Parathyroid adenoma (tissue), 2 donors: ENCODE results near the gene CXCL9.
"Not testable (repeated sequence)": the region's sequence is repeated elsewhere in the genome, so short reads cannot be mapped to it uniquely, and the experiment has no call there.

Experiments used
- H2AFZ ChIP-seq: fragments of 300-600 bp; sonication (generic); one replicate; pipeline ENCODE4 v1.7.0; 2017; ENCODE audit warnings: antibody characterized with exemption, mild to moderate bottlenecking
- H3K27ac ChIP-seq: fragments of 300-600 bp; sonication (generic); one replicate; pipeline ENCODE4 v1.7.0; 2017
- H3K27me3 ChIP-seq: fragments of 300-600 bp; sonication (generic); one replicate; pipeline ENCODE4 v1.7.0; 2017; ENCODE audit warnings: low read length; ENCODE audit not compliant: control insufficient read depth, insufficient read depth
- H3K36me3 ChIP-seq: fragments of 300-600 bp; sonication (generic); one replicate; pipeline ENCODE4 v1.7.0; 2017; ENCODE audit warnings: low read length; ENCODE audit not compliant: control insufficient read depth, insufficient read depth
- H3K4me1 ChIP-seq: fragments of 300-600 bp; sonication (generic); one replicate; pipeline ENCODE4 v1.7.0; 2017; ENCODE audit warnings: control low read depth
- H3K4me2 ChIP-seq: fragments of 300-600 bp; sonication (generic); one replicate; pipeline ENCODE4 v1.7.0; 2017; ENCODE audit warnings: low read length
- H3K4me3 ChIP-seq: fragments of 300-600 bp; sonication (generic); one replicate; pipeline ENCODE4 v1.7.0; 2017; ENCODE audit warnings: low read depth, low read length
- H3K79me2 ChIP-seq: fragments of 300-600 bp; sonication (generic); one replicate; pipeline ENCODE4 v1.7.0; 2017; ENCODE audit warnings: control low read depth
- H3K9ac ChIP-seq: fragments of 300-600 bp; sonication (generic); one replicate; pipeline ENCODE4 v1.7.0; 2017; ENCODE audit warnings: mild to moderate bottlenecking
- H3K9me3 ChIP-seq: fragments of 300-600 bp; sonication (generic); one replicate; pipeline ENCODE4 v1.7.0; 2017; ENCODE audit warnings: low read length; ENCODE audit not compliant: control insufficient read depth
- CTCF ChIP-seq: fragments of 300-600 bp; sonication (generic); IDR thresholded peaks from one replicate; pipeline ENCODE4 v1.7.0; 2017; ENCODE audit warnings: antibody characterized with exemption, mild to moderate bottlenecking
- donor health status: primary hyperparathyroidism.

The CXCL9 gene

GRCh38 chr4:76007089-76007862 lies at the start of gene CXCL9:
Gene CXCL9, minus strand, starts transcription at chr4:76007509. Its CDS starts 60 bp downstream, at chr4:76007449.
- H3K27me3 ChIP-seq = no peaks in the 10 kb centered on the region
- no peak within 1 kb of the TSS for H3K4me2 ChIP-seq
- no peaks in the 10 kb centered on the region for H3K9me3 ChIP-seq
- no peaks in the 10 kb centered on the region for H3K36me3 ChIP-seq
- no peak within 1 kb of the TSS for H3K27ac ChIP-seq
- H3K79me2 ChIP-seq = no peaks in the 10 kb centered on the region
- no peak within 1 kb of the TSS for H3K9ac ChIP-seq
- H2AFZ ChIP-seq = no peak within 1 kb of the TSS
- TF ChIP-seq CTCF = no peak
- H3K4me3 ChIP-seq = no peak within 1 kb of the TSS
- H3K4me1 ChIP-seq = no peaks in the 10 kb centered on the region

- no peaks in the 10 kb centered on the region for H3K36me3 ChIP-seq
- H3K9me3 ChIP-seq = no peaks in the 10 kb centered on the region
- no peak overlapping the region for H2AFZ ChIP-seq
- no peak overlapping the region for H3K4me2 ChIP-seq
- H3K4me3 ChIP-seq = no peak overlapping the region
- TF ChIP-seq CTCF = no peak
- no peak overlapping the region for H3K9ac ChIP-seq
- no peaks in the 10 kb centered on the region for H3K79me2 ChIP-seq
- no peaks in the 10 kb centered on the region for H3K27me3 ChIP-seq
- H3K27ac ChIP-seq = no peak overlapping the region
- no peaks in the 10 kb centered on the region for H3K4me1 ChIP-seq
These were observed 48.1 kb upstream of the CXCL9 start for GRCh38 chr4:76055421-76055820.

- Histone ChIP-seq H3K36me3 (no peaks in the 10 kb centered on the region), H3K9me3 (no peaks in the 10 kb centered on the region), H3K4me3 (no peak overlapping the region), H3K27me3 (no peaks in the 10 kb centered on the region), H3K9ac (no peak overlapping the region), H3K4me2 (no peak overlapping the region), H2AFZ (no peak overlapping the region), H3K79me2 (no peaks in the 10 kb centered on the region), H3K4me1 (no peaks in the 10 kb centered on the region), H3K27ac (no peak overlapping the region)
- no peak for TF ChIP-seq CTCF
These were observed 47.7 kb upstream of the CXCL9 start for GRCh38 chr4:76055016-76055415.

- Histone ChIP-seq H3K4me2 (no peak overlapping the region), H3K79me2 (no peaks in the 10 kb centered on the region), H3K4me3 (no peak overlapping the region), H3K27me3 (no peaks in the 10 kb centered on the region), H3K36me3 (no peaks in the 10 kb centered on the region), H3K27ac (no peak overlapping the region), H3K9ac (no peak overlapping the region), H3K4me1 (no peaks in the 10 kb centered on the region), H3K9me3 (no peaks in the 10 kb centered on the region), H2AFZ (no peak overlapping the region)
- no peak for TF ChIP-seq CTCF
These were observed 46.4 kb upstream of the CXCL9 start for GRCh38 chr4:76053730-76054129.

- not testable (repeated sequence) for H3K4me3 ChIP-seq, H3K4me2 ChIP-seq, H3K9ac ChIP-seq, H2AFZ ChIP-seq, H3K27me3 ChIP-seq, H3K4me1 ChIP-seq, H3K36me3 ChIP-seq, H3K9me3 ChIP-seq, H3K27ac ChIP-seq, H3K79me2 ChIP-seq
These were observed 43.3 kb upstream of the CXCL9 start for GRCh38 chr4:76050560-76051050.

GRCh38 chr4:76049860-76050416 lies 42.6 kb upstream of the CXCL9 start:
- H3K79me2 ChIP-seq, H2AFZ ChIP-seq, H3K36me3 ChIP-seq, H3K4me3 ChIP-seq, H3K9ac ChIP-seq, H3K4me1 ChIP-seq, H3K27ac ChIP-seq, H3K4me2 ChIP-seq, H3K27me3 ChIP-seq, H3K9me3 ChIP-seq: not testable (repeated sequence)

GRCh38 chr4:76044686-76045085 lies 37.4 kb upstream of the CXCL9 start:
- not testable (repeated sequence) for H3K4me2 ChIP-seq, H3K27me3 ChIP-seq, H2AFZ ChIP-seq, H3K79me2 ChIP-seq, H3K4me3 ChIP-seq, H3K36me3 ChIP-seq, H3K27ac ChIP-seq, H3K9ac ChIP-seq, H3K9me3 ChIP-seq, H3K4me1 ChIP-seq
